DOHH2 (cell line): ENCODE measurements around the gene TMEM107.

Experiments
- H3F3A ChIP-seq: fragments of 200-600 bp; sonication (generic), shearing (Covaris generic); 2 replicates; pipeline ENCODE4 v1.6.0; 2016; ENCODE audit warnings: antibody characterized with exemption, mild to moderate bottlenecking; ENCODE audit not compliant: control insufficient read depth, insufficient read depth
- H3K27ac ChIP-seq: fragments of 200-600 bp; sonication (generic); 2 replicates; pipeline ENCODE4 v1.5.1; 2014; ENCODE audit warnings: low read depth, mild to moderate bottlenecking, low read length, moderate library complexity
- H3K27me3 ChIP-seq: fragments of 200-600 bp; sonication (generic); 2 replicates; pipeline ENCODE4 v1.6.1; 2014; ENCODE audit warnings: mild to moderate bottlenecking, low read length, mixed read lengths; ENCODE audit not compliant: control insufficient read depth
- H3K36me3 ChIP-seq: fragments of 200-600 bp; sonication (generic); 2 replicates; pipeline ENCODE4 v1.6.1; 2014; ENCODE audit warnings: mild to moderate bottlenecking, low read length, moderate library complexity, mixed read lengths; ENCODE audit not compliant: control insufficient read depth
- H3K4me1 ChIP-seq: fragments of 200-600 bp; sonication (generic); 2 replicates; pipeline ENCODE4 v1.6.1; 2014; ENCODE audit warnings: mild to moderate bottlenecking, low read length, mixed read lengths; ENCODE audit not compliant: control insufficient read depth
- H3K4me2 ChIP-seq: fragments of 200-600 bp; sonication (generic); 2 replicates; pipeline ENCODE4 v1.6.0; 2014; ENCODE audit warnings: mild to moderate bottlenecking, low read length, moderate library complexity
- H3K4me3 ChIP-seq: fragments of 200-600 bp; sonication (generic); 2 replicates; pipeline ENCODE4 v1.5.1; 2014; ENCODE audit warnings: mild to moderate bottlenecking, low read length, mixed read lengths
- H3K79me2 ChIP-seq: fragments of 200-600 bp; sonication (generic); 2 replicates; pipeline ENCODE4 v1.6.1; 2014; ENCODE audit warnings: mild to moderate bottlenecking, low read length, mixed read lengths; ENCODE audit not compliant: control insufficient read depth
- H3K9me2 ChIP-seq: fragments of 200-600 bp; sonication (generic); replicated peaks from 2 replicates; pipeline ENCODE4 v1.6.1; 2014; ENCODE audit warnings: mild to moderate bottlenecking, low read length, mixed read lengths; ENCODE audit not compliant: control insufficient read depth
- H3K9me3 ChIP-seq: fragments of 200-600 bp; sonication (generic); 2 replicates; pipeline ENCODE4 v1.6.1; 2014; ENCODE audit warnings: antibody characterized with exemption, low read length, mixed read lengths; ENCODE audit not compliant: control insufficient read depth, insufficient read depth
- H4K20me1 ChIP-seq: fragments of 200-600 bp; sonication (generic); 2 replicates; pipeline ENCODE4 v1.6.0; 2014; ENCODE audit warnings: low read depth, mild to moderate bottlenecking, antibody characterized with exemption, low read length, moderate library complexity; ENCODE audit not compliant: control insufficient read depth, insufficient read depth
- EZH2phosphoT487 ChIP-seq: fragments of 200-600 bp; sonication (generic); IDR thresholded peaks from 2 replicates; pipeline ENCODE4 v1.6.1; 2017; ENCODE audit warnings: borderline replicate concordance, mild to moderate bottlenecking, antibody characterized with exemption, low read length, moderate library complexity, mixed read lengths
- TF ChIP-seq, protein P1 (sequence below): fragments of 200-600 bp; sonication (generic); IDR thresholded peaks from one replicate; pipeline ENCODE4 v1.5.1; 2014; ENCODE audit warnings: antibody characterized with exemption, mild to moderate bottlenecking, low read depth, low read length; ENCODE audit not compliant: poor library complexity, severe bottlenecking

Gene TMEM107

DNA sequence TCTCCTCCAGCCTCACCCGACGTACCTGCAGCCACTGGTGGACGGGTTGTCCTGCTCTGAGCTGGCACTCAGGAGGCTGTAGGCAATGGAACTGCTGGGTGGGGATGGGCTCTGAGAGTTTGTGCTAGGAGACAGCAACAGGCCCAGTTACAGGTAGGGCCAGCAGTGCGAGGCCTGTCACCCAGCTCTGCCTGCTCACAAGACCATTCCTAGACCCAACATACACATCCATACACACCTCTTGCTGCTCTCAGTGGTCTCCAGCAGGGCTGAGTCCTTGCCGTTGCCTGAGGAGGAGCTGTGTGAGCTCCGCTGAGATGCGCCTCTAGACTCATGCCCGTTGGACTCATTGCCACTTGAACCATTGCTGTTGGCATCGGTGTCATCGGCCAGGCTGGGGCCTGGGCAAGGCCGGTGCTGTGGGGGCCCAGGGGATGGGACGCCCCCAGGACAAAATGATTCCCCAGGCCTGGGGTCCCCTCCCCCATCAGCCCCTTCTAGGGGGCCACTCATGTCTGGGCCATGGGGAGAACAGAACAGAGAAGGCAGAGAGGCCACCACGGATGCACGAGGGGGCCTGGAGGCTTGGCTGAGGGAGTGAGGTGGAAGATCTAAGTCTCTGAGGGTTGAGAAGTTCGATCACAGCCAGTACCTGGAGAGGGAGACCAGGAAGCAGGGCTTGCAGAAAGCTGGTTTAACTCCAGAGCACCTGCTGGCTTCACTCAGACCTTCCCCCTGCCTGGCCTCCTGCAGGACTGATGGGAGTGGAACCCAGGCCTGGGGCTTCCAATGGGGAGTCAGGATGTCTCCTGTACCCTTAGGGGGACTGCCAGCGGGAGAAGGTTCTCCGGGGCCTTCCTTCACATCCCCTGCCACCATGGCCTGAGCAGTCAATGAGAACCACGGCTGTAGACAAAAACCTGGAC, 25.7 kb downstream of the TMEM107 start:
- H3K9me3 ChIP-seq = no peaks in the 10 kb centered on the region
- no peaks in the 10 kb centered on the region for H3K9me2 ChIP-seq
- no peak for TF ChIP-seq EZH2phosphoT487
- TF ChIP-seq, protein P1, sequence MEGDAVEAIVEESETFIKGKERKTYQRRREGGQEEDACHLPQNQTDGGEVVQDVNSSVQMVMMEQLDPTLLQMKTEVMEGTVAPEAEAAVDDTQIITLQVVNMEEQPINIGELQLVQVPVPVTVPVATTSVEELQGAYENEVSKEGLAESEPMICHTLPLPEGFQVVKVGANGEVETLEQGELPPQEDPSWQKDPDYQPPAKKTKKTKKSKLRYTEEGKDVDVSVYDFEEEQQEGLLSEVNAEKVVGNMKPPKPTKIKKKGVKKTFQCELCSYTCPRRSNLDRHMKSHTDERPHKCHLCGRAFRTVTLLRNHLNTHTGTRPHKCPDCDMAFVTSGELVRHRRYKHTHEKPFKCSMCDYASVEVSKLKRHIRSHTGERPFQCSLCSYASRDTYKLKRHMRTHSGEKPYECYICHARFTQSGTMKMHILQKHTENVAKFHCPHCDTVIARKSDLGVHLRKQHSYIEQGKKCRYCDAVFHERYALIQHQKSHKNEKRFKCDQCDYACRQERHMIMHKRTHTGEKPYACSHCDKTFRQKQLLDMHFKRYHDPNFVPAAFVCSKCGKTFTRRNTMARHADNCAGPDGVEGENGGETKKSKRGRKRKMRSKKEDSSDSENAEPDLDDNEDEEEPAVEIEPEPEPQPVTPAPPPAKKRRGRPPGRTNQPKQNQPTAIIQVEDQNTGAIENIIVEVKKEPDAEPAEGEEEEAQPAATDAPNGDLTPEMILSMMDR = no peak
- H3K4me1 ChIP-seq = peaks cover 52% of the 10 kb centered on the region
- H3F3A ChIP-seq = peaks cover 11% of the 10 kb centered on the region
- H3K79me2 ChIP-seq = peaks cover 24% of the 10 kb centered on the region
- H3K4me3 ChIP-seq = peak overlapping the region; percentile 90
- H3K27ac ChIP-seq = peak overlapping the region; percentile 64
- H3K27me3 ChIP-seq = no peaks in the 10 kb centered on the region
- no peaks in the 10 kb centered on the region for H4K20me1 ChIP-seq
- H3K36me3 ChIP-seq = peaks cover 46% of the 10 kb centered on the region
- peak overlapping the region; percentile 99 for H3K4me2 ChIP-seq

DNA sequence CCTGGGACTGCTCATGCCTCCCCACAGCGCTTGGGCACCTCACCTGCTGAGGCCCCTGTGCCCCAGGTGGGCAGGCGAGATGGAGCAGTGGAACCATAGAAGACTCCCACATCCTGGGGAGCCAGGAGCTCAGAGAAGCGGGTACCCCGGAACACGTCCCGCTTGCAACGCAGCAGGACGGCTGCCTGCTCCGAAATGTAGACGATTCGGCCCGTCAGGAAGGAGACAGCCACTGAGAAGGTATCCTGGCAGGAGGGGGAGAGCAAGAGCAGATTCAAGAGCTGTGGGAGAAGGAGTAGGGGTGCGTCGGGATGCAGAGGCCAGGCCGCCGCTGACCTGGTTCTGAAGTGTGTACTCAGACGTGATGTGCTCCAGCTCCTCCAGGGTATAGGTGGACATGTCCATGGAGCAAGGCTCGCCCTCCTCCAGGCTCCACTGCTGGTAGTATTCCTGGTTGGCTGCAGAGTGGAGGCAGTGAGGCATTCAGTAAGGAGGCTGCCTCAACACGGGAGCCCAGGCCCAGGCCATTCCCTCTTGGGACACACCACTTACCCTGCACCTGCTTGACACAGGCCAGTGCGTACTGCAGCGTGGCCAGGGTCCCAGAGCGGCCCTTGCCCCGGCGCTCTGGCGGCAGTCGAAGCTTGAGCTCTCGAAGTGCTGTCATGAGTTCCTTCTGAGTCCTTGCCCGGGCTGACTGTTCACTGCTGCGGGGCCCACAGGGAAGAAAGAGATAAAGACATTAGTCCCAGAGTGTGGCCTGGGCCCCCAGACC, 26.6 kb downstream of the TMEM107 start:
- H3K4me1 ChIP-seq = peaks cover 44% of the 10 kb centered on the region
- no peak overlapping the region for H3K4me2 ChIP-seq
- no peaks in the 10 kb centered on the region for H4K20me1 ChIP-seq
- H3K36me3 ChIP-seq = peaks cover 51% of the 10 kb centered on the region
- TF ChIP-seq, protein P1 = no peak
- no peak for TF ChIP-seq EZH2phosphoT487
- H3K79me2 ChIP-seq = peaks cover 21% of the 10 kb centered on the region
- no peaks in the 10 kb centered on the region for H3K27me3 ChIP-seq
- no peaks in the 10 kb centered on the region for H3K9me3 ChIP-seq
- H3K9me2 ChIP-seq = no peaks in the 10 kb centered on the region
- H3K4me3 ChIP-seq = no peak overlapping the region
- H3K27ac ChIP-seq = no peak overlapping the region
- peaks cover 6% of the 10 kb centered on the region for H3F3A ChIP-seq

DNA sequence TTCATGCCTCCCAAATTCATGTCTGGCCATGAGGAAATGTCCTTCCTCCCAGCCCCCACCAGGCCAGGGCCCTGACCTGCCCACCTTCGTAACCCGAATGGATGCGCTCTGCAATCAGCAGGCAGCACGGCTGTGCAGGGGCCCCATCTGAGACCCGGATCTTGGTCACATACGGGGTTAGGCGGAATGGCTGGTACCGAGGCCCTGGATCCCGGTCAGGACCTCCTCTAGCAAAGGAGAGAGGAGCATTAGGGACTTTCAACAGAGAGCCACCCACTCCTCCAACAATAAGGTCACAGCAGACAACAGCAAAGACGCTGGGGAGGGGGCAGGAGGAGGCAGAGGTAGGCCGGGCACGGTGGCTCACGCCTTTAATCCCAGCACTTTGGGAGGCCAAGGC, 27.6 kb downstream of the TMEM107 start:
- Histone ChIP-seq H3K27me3 (no peaks in the 10 kb centered on the region), H3K4me1 (peaks cover 33% of the 10 kb centered on the region), H3K27ac (no peak overlapping the region), H3K9me3 (no peaks in the 10 kb centered on the region), H3F3A (peaks cover 6% of the 10 kb centered on the region), H4K20me1 (no peaks in the 10 kb centered on the region), H3K9me2 (no peaks in the 10 kb centered on the region), H3K4me2 (no peak overlapping the region), H3K4me3 (no peak overlapping the region), H3K36me3 (peaks cover 58% of the 10 kb centered on the region), H3K79me2 (peaks cover 21% of the 10 kb centered on the region)
- no peak for TF ChIP-seq EZH2phosphoT487
- TF ChIP-seq, protein P1 = no peak
